GM18909 (cell line): Measurements from ENCODE around the gene PCA3.
"Not testable (repeated sequence)": the region's sequence is repeated elsewhere in the genome, so short reads cannot be mapped to it uniquely, and the experiment has no call there.

Source experiments
- ATAC-seq: cut with Tn5 transposase; IDR thresholded peaks from one replicate; pipeline ENCODE4 v1.9.1; 2021; ENCODE audit warnings: mild to moderate bottlenecking; ENCODE audit not compliant: unreplicated experiment, poor library complexity

PCA3 gene

GRCh38 chr9:76764138-76764537, at the start of gene PCA3:
PCA3 (plus strand) TSS chr9:76764438.
- ATAC-seq = no peak

GRCh38 chr9:76716085-76716672, 48.1 kb upstream of the PCA3 start:
- ATAC-seq = no peak

- ATAC-seq = no peak
These were observed 47.1 kb upstream of the PCA3 start for GRCh38 chr9:76717176-76717575.

GRCh38 chr9:76717613-76718012, 46.6 kb upstream of the PCA3 start:
- no peak for ATAC-seq

- no peak for ATAC-seq
These were observed 46.1 kb upstream of the PCA3 start for GRCh38 chr9:76718166-76718565.

- ATAC-seq = no peak
These were observed 44.0 kb upstream of the PCA3 start for GRCh38 chr9:76720245-76720644.

- ATAC-seq = no peak
These were observed 39.2 kb upstream of the PCA3 start for GRCh38 chr9:76725011-76725546.

- ATAC-seq = no peak
These were observed 38.4 kb upstream of the PCA3 start for GRCh38 chr9:76725885-76726284.

- no peak for ATAC-seq
These were observed 35.1 kb upstream of the PCA3 start for GRCh38 chr9:76729116-76729515.

- no peak for ATAC-seq
These were observed 34.1 kb upstream of the PCA3 start for GRCh38 chr9:76729980-76730737.

GRCh38 chr9:76730801-76731200, 33.4 kb upstream of the PCA3 start:
- ATAC-seq = no peak

- ATAC-seq = no peak
These were observed 31.8 kb upstream of the PCA3 start for GRCh38 chr9:76732341-76732958.

GRCh38 chr9:76733096-76733495, 31.1 kb upstream of the PCA3 start:
- ATAC-seq = no peak

GRCh38 chr9:76734716-76735115, 29.5 kb upstream of the PCA3 start:
- ATAC-seq = no peak

GRCh38 chr9:76737154-76737902, 26.9 kb upstream of the PCA3 start:
- ATAC-seq = no peak

GRCh38 chr9:76738402-76738801, 25.8 kb upstream of the PCA3 start:
- no peak for ATAC-seq

- ATAC-seq = no peak
These were observed 22.7 kb upstream of the PCA3 start for GRCh38 chr9:76741524-76741923.

GRCh38 chr9:76742890-76743289, 21.3 kb upstream of the PCA3 start:
- ATAC-seq = not testable (repeated sequence)

GRCh38 chr9:76743931-76744330, 20.3 kb upstream of the PCA3 start:
- no peak for ATAC-seq

GRCh38 chr9:76744336-76744735, 19.9 kb upstream of the PCA3 start:
- ATAC-seq = no peak

- ATAC-seq = no peak
These were observed 13.2 kb upstream of the PCA3 start for GRCh38 chr9:76751001-76751400.
